ENCODE measurements around the gene GALNTL6. TPM values are rescaled to one million over a fixed set of nuclear protein-coding genes. Genes with fewer than 3 reads are reported as not detected.
"Not testable (repeated sequence)": the region's sequence is repeated elsewhere in the genome, so short reads cannot be mapped to it uniquely, and the experiment has no call there.

GALNTL6 gene
- total RNA-seq, 1 donor from 2014 or later = 0.10 TPM

DNA sequence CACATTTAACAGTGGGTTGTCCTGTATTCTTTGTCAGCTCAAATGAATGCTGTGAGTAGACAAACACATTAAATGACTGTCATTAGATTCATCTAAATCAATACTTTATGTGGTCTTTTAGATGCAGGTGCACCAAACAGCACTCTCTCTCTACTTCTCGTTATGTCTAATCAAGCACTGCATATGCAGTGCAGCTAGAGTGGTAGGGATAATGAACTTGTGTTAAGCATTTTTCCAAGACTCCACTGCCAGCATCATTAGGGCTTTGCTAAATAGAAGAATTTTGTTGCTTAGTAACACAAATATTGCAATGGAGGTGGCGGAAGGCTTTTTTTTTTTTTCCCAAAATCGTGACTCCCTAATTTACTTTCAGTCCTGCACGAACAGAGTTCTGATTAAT is 908.5 kb downstream of the GALNTL6 start:
- no peak for DNase-seq (ENCODE audit: low spot score)
- no peaks in the 10 kb centered on the region for H3K36me3 Mint-ChIP-seq (ENCODE audit: low read depth, unreplicated experiment)
- TF ChIP-seq, protein P1, sequence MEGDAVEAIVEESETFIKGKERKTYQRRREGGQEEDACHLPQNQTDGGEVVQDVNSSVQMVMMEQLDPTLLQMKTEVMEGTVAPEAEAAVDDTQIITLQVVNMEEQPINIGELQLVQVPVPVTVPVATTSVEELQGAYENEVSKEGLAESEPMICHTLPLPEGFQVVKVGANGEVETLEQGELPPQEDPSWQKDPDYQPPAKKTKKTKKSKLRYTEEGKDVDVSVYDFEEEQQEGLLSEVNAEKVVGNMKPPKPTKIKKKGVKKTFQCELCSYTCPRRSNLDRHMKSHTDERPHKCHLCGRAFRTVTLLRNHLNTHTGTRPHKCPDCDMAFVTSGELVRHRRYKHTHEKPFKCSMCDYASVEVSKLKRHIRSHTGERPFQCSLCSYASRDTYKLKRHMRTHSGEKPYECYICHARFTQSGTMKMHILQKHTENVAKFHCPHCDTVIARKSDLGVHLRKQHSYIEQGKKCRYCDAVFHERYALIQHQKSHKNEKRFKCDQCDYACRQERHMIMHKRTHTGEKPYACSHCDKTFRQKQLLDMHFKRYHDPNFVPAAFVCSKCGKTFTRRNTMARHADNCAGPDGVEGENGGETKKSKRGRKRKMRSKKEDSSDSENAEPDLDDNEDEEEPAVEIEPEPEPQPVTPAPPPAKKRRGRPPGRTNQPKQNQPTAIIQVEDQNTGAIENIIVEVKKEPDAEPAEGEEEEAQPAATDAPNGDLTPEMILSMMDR (IDR thresholded peaks at IDR 0.05; ENCODE audit: unreplicated experiment) = no peak
- H3K27ac Mint-ChIP-seq (ENCODE audit: unreplicated experiment) = no peak overlapping the region
- no peaks in the 10 kb centered on the region for H3K9me3 Mint-ChIP-seq (ENCODE audit: unreplicated experiment)
- H3K4me3 Mint-ChIP-seq (ENCODE audit: unreplicated experiment) = no peak overlapping the region
- H3K27me3 Mint-ChIP-seq (ENCODE audit: unreplicated experiment) = no peaks in the 10 kb centered on the region
- H3K4me1 Mint-ChIP-seq (ENCODE audit: unreplicated experiment) = no peaks in the 10 kb centered on the region

DNA sequence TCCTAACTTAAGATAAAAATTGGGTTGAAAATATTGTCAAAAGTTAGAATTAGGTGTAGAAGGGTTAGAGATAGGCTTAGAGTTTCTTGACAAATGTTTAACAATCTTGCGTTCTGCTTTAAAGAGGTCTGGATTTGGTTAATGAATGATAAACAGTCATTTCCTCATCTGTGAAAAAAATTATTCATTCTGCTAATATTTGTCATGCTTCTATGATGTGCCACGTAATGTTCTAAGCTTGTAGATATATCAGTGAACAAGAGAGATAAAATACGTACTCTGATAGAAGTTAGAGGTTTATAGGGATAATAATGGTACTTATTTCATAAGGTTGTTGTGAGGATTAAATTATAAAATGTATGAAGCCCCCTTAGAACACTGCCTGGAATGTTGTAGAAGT is 912.4 kb downstream of the GALNTL6 start:
- Mint-ChIP-seq H3K27ac (ENCODE audit: unreplicated experiment) (no peak overlapping the region), H3K4me1 (ENCODE audit: unreplicated experiment) (no peaks in the 10 kb centered on the region), H3K27me3 (ENCODE audit: unreplicated experiment) (peaks cover 1% of the 10 kb centered on the region), H3K4me3 (ENCODE audit: unreplicated experiment) (no peak overlapping the region), H3K9me3 (ENCODE audit: unreplicated experiment) (no peaks in the 10 kb centered on the region), H3K36me3 (ENCODE audit: low read depth, unreplicated experiment) (no peaks in the 10 kb centered on the region)
- TF ChIP-seq, protein P1 (IDR thresholded peaks at IDR 0.05; ENCODE audit: unreplicated experiment) = no peak
- DNase-seq (ENCODE audit: low spot score) = no peak

DNA sequence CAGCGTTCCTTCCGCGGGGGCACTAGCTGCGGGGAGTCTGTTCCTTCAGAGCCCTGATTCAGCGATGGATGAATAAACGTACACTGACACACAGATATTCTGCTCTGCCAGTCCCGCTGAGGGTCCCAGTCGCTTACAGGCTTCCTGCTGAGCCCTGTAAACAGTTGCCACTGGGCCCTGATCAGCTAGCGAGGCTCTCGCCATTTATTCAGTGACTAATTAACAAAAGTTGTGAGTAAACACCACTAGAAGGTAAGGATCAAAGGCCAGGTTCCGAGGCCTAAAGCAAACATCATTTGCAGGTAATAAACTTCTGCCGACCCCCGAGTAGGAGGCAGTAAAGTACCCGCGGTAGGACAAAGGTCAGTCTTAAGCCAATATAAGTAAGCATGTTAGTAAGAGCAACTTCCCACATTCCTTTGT is 912.8 kb downstream of the GALNTL6 start:
- no peak for DNase-seq (ENCODE audit: low spot score)
- TF ChIP-seq, protein P1 (IDR thresholded peaks at IDR 0.05; ENCODE audit: unreplicated experiment) = no peak
- no peaks in the 10 kb centered on the region for H3K36me3 Mint-ChIP-seq (ENCODE audit: low read depth, unreplicated experiment)
- H3K27me3 Mint-ChIP-seq (ENCODE audit: unreplicated experiment) = peaks cover 1% of the 10 kb centered on the region
- H3K4me1 Mint-ChIP-seq (ENCODE audit: unreplicated experiment) = no peaks in the 10 kb centered on the region
- H3K4me3 Mint-ChIP-seq (ENCODE audit: unreplicated experiment) = no peak overlapping the region
- no peaks in the 10 kb centered on the region for H3K9me3 Mint-ChIP-seq (ENCODE audit: unreplicated experiment)
- H3K27ac Mint-ChIP-seq (ENCODE audit: unreplicated experiment) = no peak overlapping the region

DNA sequence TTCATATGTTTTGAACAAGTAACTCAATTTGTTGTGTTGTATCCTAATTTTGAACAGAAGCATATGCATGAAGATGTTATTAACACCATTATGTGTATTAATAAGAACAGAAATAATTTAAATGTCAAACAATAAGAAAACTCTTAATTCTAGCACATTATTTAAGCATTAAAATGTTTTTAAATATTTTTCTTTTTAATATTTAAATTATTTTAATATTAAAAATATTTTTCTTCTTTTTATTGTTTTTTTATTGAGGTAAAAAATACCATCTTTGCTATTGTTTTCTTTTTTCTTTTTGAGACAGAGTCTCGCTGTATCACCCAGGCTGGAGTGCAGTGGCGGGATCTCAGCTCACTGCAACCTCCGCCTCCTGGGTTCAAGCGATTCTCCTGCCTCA is 914.4 kb downstream of the GALNTL6 start:
- Mint-ChIP-seq H3K4me3 (ENCODE audit: unreplicated experiment) (no peak overlapping the region), H3K27me3 (ENCODE audit: unreplicated experiment) (peaks cover 1% of the 10 kb centered on the region), H3K4me1 (ENCODE audit: unreplicated experiment) (no peaks in the 10 kb centered on the region), H3K36me3 (ENCODE audit: low read depth, unreplicated experiment) (no peaks in the 10 kb centered on the region), H3K27ac (ENCODE audit: unreplicated experiment) (no peak overlapping the region), H3K9me3 (ENCODE audit: unreplicated experiment) (peaks cover under 1% of the 10 kb centered on the region)
- TF ChIP-seq, protein P1 (IDR thresholded peaks at IDR 0.05; ENCODE audit: unreplicated experiment) = no peak
- DNase-seq (ENCODE audit: low spot score) = no peak

DNA sequence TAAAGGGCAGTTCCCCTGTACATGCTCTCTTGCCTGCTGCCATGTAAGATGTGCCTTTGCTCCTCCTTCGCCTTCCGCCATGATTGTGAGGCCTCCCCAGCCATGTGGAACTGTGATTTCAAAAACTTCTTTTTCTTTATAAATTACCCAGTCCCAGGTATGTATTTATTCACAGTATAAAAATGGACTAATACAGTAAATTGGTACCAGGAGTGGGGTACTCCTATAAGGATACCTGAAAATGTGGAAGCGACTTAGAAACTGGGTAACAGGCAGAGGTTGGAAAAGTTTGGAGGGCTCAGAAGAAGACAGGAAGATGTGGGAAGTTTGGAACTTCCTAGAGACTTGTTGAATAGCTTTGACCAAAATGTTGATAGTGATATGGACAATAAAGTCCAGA is 920.4 kb downstream of the GALNTL6 start:
- Mint-ChIP-seq H3K36me3 (ENCODE audit: low read depth, unreplicated experiment) (peaks cover 13% of the 10 kb centered on the region), H3K9me3 (ENCODE audit: unreplicated experiment) (peaks cover 27% of the 10 kb centered on the region)
- not testable (repeated sequence) for DNase-seq (ENCODE audit: low spot score); H3K27ac Mint-ChIP-seq (ENCODE audit: unreplicated experiment); H3K4me3 Mint-ChIP-seq (ENCODE audit: unreplicated experiment); H3K4me1 Mint-ChIP-seq (ENCODE audit: unreplicated experiment); H3K27me3 Mint-ChIP-seq (ENCODE audit: unreplicated experiment)

DNA sequence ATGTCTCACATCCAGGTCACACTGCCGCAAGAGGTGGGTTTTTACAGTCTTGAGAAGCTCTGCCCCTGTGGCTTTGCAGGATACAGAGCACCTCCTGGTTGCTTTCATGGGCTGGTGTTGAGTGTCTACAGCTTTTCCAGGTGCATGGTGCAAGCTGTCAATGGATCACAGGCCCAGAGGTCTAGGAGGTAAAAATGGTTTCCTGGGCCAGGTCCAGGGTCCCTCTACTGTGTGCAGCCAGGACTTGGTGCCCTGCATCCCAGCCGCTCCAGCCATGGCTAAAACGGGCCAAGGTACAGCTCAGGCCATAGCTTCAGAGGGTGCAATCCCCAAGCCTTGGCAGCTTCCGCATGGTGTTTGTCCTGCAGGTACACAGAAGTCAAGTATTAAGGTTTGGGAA is 921.4 kb downstream of the GALNTL6 start:
- Mint-ChIP-seq H3K36me3 (ENCODE audit: low read depth, unreplicated experiment) (peaks cover 13% of the 10 kb centered on the region), H3K4me3 (ENCODE audit: unreplicated experiment) (no peak overlapping the region), H3K9me3 (ENCODE audit: unreplicated experiment) (peaks cover 27% of the 10 kb centered on the region), H3K27me3 (ENCODE audit: unreplicated experiment) (no peaks in the 10 kb centered on the region), H3K27ac (ENCODE audit: unreplicated experiment) (no peak overlapping the region), H3K4me1 (ENCODE audit: unreplicated experiment) (no peaks in the 10 kb centered on the region)
- TF ChIP-seq, protein P1 (IDR thresholded peaks at IDR 0.05; ENCODE audit: unreplicated experiment) = no peak
- DNase-seq (ENCODE audit: low spot score) = no peak
